Type B pancreatic cell (in vitro differentiated cells): ENCODE data around the gene CPD. TPM values are rescaled to one million over a fixed set of nuclear protein-coding genes. Genes with fewer than 3 reads are reported as not detected.

ENCODE experiments used
- DNase-seq: peaks from one replicate; pipeline ENCODE4 v3.0.0; 2021; ENCODE audit warnings: mixed read lengths; ENCODE audit not compliant: unreplicated experiment; ENCODE audit errors: extremely low spot score
- H3K27ac Mint-ChIP-seq: 2 replicates; pipeline ENCODE4 v1.8.0; 2021; ENCODE audit warnings: mild to moderate bottlenecking, mixed read lengths
- H3K27me3 Mint-ChIP-seq: 2 replicates; pipeline ENCODE4 v1.8.0; 2021; ENCODE audit warnings: mixed read lengths
- H3K36me3 Mint-ChIP-seq: 2 replicates; pipeline ENCODE4 v1.8.0; 2021; ENCODE audit warnings: mixed read lengths
- H3K4me1 Mint-ChIP-seq: one replicate; pipeline ENCODE4 v1.8.0; 2021; ENCODE audit warnings: mixed read lengths; ENCODE audit not compliant: unreplicated experiment
- H3K4me3 Mint-ChIP-seq: 2 replicates; pipeline ENCODE4 v1.8.0; 2021; ENCODE audit warnings: mild to moderate bottlenecking, mixed read lengths
- H3K9me3 Mint-ChIP-seq: 2 replicates; pipeline ENCODE4 v1.8.0; 2021; ENCODE audit warnings: mixed read lengths
- total RNA-seq: library from RNA; stranded (reverse); gene quantifications from 2 replicates; pipeline ENCODE4 v1.2.1, GENCODE V29; 2021; ENCODE audit warnings: low replicate concordance
- TF ChIP-seq, protein P1 (sequence below): fragments of 200-600 bp; sonication (generic); conservative IDR thresholded peaks from 2 replicates; pipeline ENCODE4 v1.5.0; 2021; ENCODE audit warnings: antibody characterized with exemption, mild to moderate bottlenecking

The CPD gene
- total RNA-seq, 1 donor from 2014 or later: 71.2 TPM

DNA sequence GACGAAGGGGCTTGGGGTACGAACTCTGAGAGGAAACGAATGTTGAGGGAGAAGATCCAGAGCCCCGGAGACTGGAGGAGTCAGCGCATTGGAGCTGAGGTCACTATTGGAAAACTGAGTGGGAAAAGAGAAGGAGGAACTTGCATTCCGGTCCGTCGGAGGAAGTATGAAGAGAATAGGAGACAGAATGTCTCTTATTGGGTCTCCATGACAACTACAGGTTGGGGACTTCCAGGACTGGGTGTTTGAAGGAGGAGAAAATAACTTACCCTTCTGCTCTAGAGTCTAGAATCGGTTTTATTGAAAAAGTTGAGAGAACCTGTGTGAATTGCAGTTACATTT is 99.0 kb downstream of the CPD start:
- Mint-ChIP-seq H3K27ac (peak overlapping the region; percentile 99), H3K9me3 (no peaks in the 10 kb centered on the region)
- DNase-seq: no peak

GRCh38 chr17:30482555-30482954 is 103.8 kb downstream of the CPD start:
- Mint-ChIP-seq H3K36me3 (peaks cover 32% of the 10 kb centered on the region), H3K27me3 (no peaks in the 10 kb centered on the region), H3K4me1 (peaks cover 15% of the 10 kb centered on the region), H3K4me3 (no peak overlapping the region), H3K27ac (no peak overlapping the region), H3K9me3 (no peaks in the 10 kb centered on the region)
- TF ChIP-seq, protein P1, sequence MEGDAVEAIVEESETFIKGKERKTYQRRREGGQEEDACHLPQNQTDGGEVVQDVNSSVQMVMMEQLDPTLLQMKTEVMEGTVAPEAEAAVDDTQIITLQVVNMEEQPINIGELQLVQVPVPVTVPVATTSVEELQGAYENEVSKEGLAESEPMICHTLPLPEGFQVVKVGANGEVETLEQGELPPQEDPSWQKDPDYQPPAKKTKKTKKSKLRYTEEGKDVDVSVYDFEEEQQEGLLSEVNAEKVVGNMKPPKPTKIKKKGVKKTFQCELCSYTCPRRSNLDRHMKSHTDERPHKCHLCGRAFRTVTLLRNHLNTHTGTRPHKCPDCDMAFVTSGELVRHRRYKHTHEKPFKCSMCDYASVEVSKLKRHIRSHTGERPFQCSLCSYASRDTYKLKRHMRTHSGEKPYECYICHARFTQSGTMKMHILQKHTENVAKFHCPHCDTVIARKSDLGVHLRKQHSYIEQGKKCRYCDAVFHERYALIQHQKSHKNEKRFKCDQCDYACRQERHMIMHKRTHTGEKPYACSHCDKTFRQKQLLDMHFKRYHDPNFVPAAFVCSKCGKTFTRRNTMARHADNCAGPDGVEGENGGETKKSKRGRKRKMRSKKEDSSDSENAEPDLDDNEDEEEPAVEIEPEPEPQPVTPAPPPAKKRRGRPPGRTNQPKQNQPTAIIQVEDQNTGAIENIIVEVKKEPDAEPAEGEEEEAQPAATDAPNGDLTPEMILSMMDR: no peak
- DNase-seq: no peak

More for the DNA sequence above, 99.0 kb downstream of the CPD start:
- Mint-ChIP-seq H3K4me3 (peak overlapping the region; percentile 100), H3K36me3 (peaks cover 17% of the 10 kb centered on the region), H3K27me3 (no peaks in the 10 kb centered on the region), H3K4me1 (peaks cover 26% of the 10 kb centered on the region)
- TF ChIP-seq, protein P1: no peak

GRCh38 chr17:30483159-30483558 is 104.4 kb downstream of the CPD start:
- DNase-seq: no peak
- H3K4me1 Mint-ChIP-seq: peaks cover 9% of the 10 kb centered on the region
- no peaks in the 10 kb centered on the region for H3K9me3 Mint-ChIP-seq
- H3K4me3 Mint-ChIP-seq: no peak overlapping the region
- no peaks in the 10 kb centered on the region for H3K27me3 Mint-ChIP-seq
- no peak overlapping the region for H3K27ac Mint-ChIP-seq
- H3K36me3 Mint-ChIP-seq: peaks cover 26% of the 10 kb centered on the region
- TF ChIP-seq, protein P1: no peak

DNA sequence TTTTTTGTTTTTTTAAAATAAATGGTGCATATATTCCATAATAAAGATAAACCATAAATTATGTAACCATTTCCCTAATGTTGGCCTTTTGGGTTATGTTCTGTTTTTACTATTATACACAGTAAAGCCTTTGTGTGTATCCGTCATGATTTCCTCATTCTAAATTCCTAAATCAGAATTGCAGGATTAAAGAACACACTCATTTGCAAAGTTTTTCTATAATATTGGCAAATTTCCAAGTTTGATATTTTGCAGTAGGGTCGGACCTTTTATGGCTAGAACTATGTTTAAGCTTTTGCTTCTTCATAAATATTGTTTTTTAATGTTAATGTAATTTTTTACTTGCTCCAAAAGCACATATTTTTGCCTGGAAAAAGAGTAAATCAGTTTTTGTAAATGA is 115.1 kb downstream of the CPD start:
- H3K4me3 Mint-ChIP-seq: no peak overlapping the region
- H3K4me1 Mint-ChIP-seq: no peaks in the 10 kb centered on the region
- H3K27me3 Mint-ChIP-seq: no peaks in the 10 kb centered on the region
- DNase-seq: no peak
- no peaks in the 10 kb centered on the region for H3K9me3 Mint-ChIP-seq
- peaks cover 22% of the 10 kb centered on the region for H3K36me3 Mint-ChIP-seq
- TF ChIP-seq, protein P1: no peak
- no peak overlapping the region for H3K27ac Mint-ChIP-seq

DNA sequence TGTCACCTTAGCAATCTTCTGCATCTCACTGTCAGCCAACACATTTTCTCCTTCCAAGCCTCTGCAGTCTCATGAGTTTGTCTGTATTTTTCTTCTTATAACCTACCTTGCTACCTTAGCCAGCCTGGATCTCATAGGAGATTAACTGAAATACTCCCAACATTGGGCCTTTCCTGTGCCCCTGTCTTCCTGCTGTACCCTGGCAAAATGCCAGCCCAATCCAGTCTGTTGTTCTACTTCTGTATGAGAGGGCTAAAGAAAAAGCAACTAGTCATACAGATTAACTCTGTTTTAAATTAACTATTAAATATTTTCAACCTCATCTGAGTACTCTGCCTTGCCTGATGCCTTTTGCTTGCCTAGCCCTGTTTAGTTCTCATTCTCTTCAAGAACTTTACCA is 116.9 kb downstream of the CPD start:
- DNase-seq: no peak
- H3K4me3 Mint-ChIP-seq: no peak overlapping the region
- no peak overlapping the region for H3K27ac Mint-ChIP-seq
- no peaks in the 10 kb centered on the region for H3K27me3 Mint-ChIP-seq
- H3K9me3 Mint-ChIP-seq: no peaks in the 10 kb centered on the region
- TF ChIP-seq, protein P1: no peak
- H3K36me3 Mint-ChIP-seq: peaks cover 33% of the 10 kb centered on the region
- H3K4me1 Mint-ChIP-seq: no peaks in the 10 kb centered on the region

- H3K36me3 Mint-ChIP-seq: peaks cover 23% of the 10 kb centered on the region
Measured at GRCh38 chr17:30503558-30503957, 124.8 kb downstream of the CPD start.

More at GRCh38 chr17:30503558-30503957, 124.8 kb downstream of the CPD start:
- Mint-ChIP-seq H3K4me3 (no peak overlapping the region), H3K27me3 (no peaks in the 10 kb centered on the region), H3K27ac (no peak overlapping the region), H3K9me3 (no peaks in the 10 kb centered on the region), H3K4me1 (no peaks in the 10 kb centered on the region)
- TF ChIP-seq, protein P1: no peak
- DNase-seq: no peak
